OCI-M2 (cell line): ENCODE data around the gene LSM7.

Source experiments
- DNase-seq: peaks from one replicate; lab custom pipeline; 2025; ENCODE audit not compliant: unreplicated experiment; lab: John Stamatoyannopoulos, UW

The LSM7 gene

GRCh38 chr19:2325281-2326046 lies 2.9 kb downstream of the LSM7 start:
- no peak for DNase-seq

- no peak for DNase-seq
Measured at GRCh38 chr19:2324220-2324948, 4.0 kb downstream of the LSM7 start.

GRCh38 chr19:2323707-2324106 lies 4.7 kb downstream of the LSM7 start:
- no peak for DNase-seq

- no peak for DNase-seq
Measured at GRCh38 chr19:2321565-2322283, 6.7 kb downstream of the LSM7 start.

- DNase-seq: no peak
Measured at GRCh38 chr19:2320939-2321338, 7.4 kb downstream of the LSM7 start.

GRCh38 chr19:2320049-2320448 lies 8.3 kb downstream of the LSM7 start:
- DNase-seq: no peak

- DNase-seq: no peak
Measured at GRCh38 chr19:2319551-2319950, 8.8 kb downstream of the LSM7 start.

GRCh38 chr19:2318923-2319322 lies 9.5 kb downstream of the LSM7 start:
- no peak for DNase-seq

- no peak for DNase-seq
Measured at GRCh38 chr19:2317756-2318155, 10.6 kb downstream of the LSM7 start.

- no peak for DNase-seq
Measured at GRCh38 chr19:2317300-2317699, 11.1 kb downstream of the LSM7 start.

GRCh38 chr19:2315818-2316353 lies 12.5 kb downstream of the LSM7 start:
- peak; percentile 9 for DNase-seq

GRCh38 chr19:2315121-2315817 lies 13.1 kb downstream of the LSM7 start:
- no peak for DNase-seq

- no peak for DNase-seq
Measured at GRCh38 chr19:2312820-2313501, 15.4 kb downstream of the LSM7 start.

GRCh38 chr19:2311093-2311492 lies 17.3 kb downstream of the LSM7 start:
- DNase-seq: no peak

- DNase-seq: no peak
Measured at GRCh38 chr19:2309734-2310362, 18.5 kb downstream of the LSM7 start.

- no peak for DNase-seq
Measured at GRCh38 chr19:2308114-2308556, 20.3 kb downstream of the LSM7 start, which contains the start of gene LINGO3. Gene LINGO3, minus strand, starts transcription at chr19:2308154. Its CDS starts 16,378 bp downstream, at chr19:2291776.

GRCh38 chr19:2307518-2308012 lies 20.8 kb downstream of the LSM7 start:
- DNase-seq: no peak

- no peak for DNase-seq
Measured at GRCh38 chr19:2306971-2307370, 21.4 kb downstream of the LSM7 start.

GRCh38 chr19:2306281-2306806 lies 22.0 kb downstream of the LSM7 start:
- DNase-seq: no peak
